GM19463 (cell line): ENCODE results near the gene NEK11.
A peak's percentile ranks its signal among the peaks of the same experiment; 100 is the strongest.
"Not testable (repeated sequence)": the region's sequence is repeated elsewhere in the genome, so short reads cannot be mapped to it uniquely, and the experiment has no call there.

Experiments used
- ATAC-seq: cut with Tn5 transposase; IDR thresholded peaks from one replicate; pipeline ENCODE4 v1.9.1; 2021; ENCODE audit warnings: mild to moderate bottlenecking, moderate library complexity; ENCODE audit not compliant: unreplicated experiment

NEK11 gene

DNA sequence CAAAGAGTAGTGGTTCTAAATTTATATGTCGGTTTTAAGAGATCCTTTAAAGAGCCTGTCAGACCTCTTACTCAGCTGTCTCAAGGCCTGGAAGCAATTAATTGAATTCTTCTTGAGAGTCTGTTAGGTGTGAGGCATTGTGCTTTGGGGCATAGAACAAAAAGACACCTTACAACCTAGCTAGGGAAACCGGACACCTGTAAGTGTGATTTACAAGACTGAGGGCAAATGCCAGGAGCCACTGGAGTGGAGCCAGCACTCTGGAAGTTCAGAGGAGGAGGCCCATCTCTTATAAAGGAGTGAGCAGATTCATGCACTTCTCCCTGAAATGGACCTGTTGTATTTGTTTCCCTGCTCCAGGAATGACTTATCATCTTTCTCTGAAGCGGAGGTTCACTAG lies 257.2 kb downstream of the NEK11 start:
- no peak for ATAC-seq

- no peak for ATAC-seq
Measured at GRCh38 chr3:131284302-131284701, 257.6 kb downstream of the NEK11 start.

GRCh38 chr3:131285456-131285855 lies 258.8 kb downstream of the NEK11 start:
- no peak for ATAC-seq

GRCh38 chr3:131299836-131300235 lies 273.2 kb downstream of the NEK11 start:
- no peak for ATAC-seq

DNA sequence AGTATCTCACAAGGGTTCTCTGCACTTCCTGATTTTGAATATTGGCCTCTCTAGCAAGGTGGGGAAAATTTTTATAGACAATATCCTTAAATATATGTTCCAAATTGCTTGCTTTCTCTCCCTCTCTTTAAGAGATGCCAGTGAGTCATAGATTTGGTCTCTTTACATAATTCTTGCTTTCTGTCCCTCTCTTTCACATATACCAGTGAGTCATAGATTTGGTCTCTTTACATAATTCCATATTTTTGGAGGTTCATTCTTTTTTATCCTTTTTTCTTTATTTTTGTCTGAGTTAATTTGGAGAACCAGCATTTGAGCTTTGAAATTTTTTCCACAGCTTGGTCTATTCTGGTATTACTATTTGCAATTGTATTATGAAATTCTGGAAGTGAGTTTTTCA lies 277.2 kb downstream of the NEK11 start:
- ATAC-seq = no peak

GRCh38 chr3:131304890-131305289 lies 278.2 kb downstream of the NEK11 start:
- ATAC-seq = no peak

GRCh38 chr3:131306242-131306641 lies 279.6 kb downstream of the NEK11 start:
- no peak for ATAC-seq

DNA sequence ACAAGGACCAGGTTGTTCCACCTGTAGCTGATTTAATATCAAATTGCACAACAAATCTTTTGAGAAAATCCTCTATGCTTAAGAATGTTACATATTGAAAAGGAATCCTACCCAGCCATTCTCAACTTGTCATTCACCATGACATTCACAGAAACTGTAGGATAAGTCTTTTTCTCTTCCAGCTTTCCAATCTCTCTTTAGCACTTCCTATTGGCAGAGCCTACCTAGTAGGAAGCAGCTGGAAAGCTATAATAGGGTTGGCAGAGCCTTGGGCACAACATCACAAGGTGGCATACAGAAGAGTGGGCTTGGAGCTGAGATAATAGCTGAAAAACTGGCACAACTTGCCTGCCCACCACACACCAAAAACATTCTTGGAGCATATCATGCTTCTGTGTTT lies 287.6 kb downstream of the NEK11 start:
- no peak for ATAC-seq

- ATAC-seq = no peak
Measured at GRCh38 chr3:131315162-131315561, 288.5 kb downstream of the NEK11 start.

DNA sequence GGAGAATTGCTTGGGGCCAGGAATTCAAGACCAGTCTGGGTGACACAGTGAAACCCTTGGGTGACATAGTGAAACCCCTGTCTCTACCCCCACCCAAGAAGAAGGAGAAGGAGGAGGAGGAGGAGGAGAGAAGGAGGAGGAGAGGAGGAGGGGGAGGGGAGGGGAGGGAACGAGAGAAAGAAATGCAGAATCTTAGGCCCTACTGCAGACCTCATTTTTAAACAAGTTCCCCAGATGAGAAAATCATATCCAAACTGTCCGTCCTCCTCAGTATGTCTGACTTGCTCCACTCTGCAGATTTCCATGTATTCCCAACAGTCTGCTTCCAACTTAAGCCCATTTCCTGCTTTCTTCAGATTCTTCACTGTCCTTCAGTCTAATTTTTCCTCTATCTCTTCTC lies 291.0 kb downstream of the NEK11 start:
- ATAC-seq = no peak

- ATAC-seq = no peak
Measured at GRCh38 chr3:131323014-131323413, 296.3 kb downstream of the NEK11 start.

DNA sequence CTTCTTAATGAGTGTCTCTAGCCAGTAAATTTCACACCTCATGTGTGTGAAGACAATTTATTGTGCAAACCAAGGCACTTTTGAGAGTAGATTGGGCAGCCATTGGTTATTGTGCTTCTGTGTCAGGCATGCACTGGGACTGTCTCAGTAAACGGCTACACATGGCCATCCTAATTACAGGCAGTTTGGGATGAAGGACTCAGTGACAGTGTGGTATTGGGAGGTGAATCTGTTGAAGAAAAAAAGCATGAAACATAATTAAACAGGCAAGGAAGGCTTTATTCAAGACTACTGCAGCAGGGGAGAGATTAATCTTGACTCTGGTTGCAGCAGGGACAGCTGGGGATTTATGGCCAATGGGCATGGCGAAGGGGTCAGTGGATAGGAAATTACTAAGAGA lies 297.1 kb downstream of the NEK11 start:
- ATAC-seq = no peak

DNA sequence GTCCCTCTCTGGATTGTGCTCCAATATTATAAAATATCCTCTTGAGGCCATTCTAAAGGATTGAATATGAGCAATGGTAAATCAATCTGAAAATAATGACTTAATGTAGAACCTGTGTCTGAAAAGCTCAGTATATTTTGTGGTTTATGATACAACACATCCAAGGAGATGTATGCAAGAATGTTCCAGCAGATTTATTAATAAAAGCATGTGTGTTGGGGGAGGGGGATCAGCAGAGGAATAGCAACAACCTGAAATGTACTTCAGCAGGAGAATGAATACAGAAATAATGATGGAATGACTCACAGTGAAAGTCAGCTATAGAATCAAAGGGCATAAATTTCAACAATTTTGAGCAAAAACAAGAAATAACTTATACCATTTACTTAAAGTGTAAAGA lies 298.2 kb downstream of the NEK11 start:
- ATAC-seq = no peak

DNA sequence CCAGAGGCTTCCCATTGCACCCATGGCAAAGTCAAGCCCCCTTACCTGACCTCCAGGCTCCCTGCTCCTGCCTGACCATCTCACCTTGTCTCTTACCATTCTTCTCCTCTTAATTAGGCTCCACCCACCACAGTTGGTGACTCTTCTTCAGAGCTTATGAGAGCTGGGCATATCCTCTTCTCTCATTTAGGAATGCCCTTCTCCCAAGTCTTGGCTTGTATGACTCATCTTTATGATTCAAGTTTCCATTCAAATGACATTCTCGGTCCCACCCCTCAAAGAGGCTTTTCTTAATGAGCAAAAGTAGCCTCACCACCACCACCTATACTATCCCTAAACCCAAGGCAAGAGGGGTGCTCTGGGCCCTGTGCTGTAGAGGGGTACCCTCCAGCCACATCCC lies 299.6 kb downstream of the NEK11 start:
- no peak for ATAC-seq

GRCh38 chr3:131328721-131329120 lies 302.0 kb downstream of the NEK11 start:
- no peak for ATAC-seq

- ATAC-seq = peak; percentile 80
Measured at GRCh38 chr3:131329774-131330173, 303.1 kb downstream of the NEK11 start.

GRCh38 chr3:131331456-131332085 lies 304.9 kb downstream of the NEK11 start:
- ATAC-seq = not testable (repeated sequence)

- no peak for ATAC-seq
Measured at GRCh38 chr3:131338948-131339640, 312.4 kb downstream of the NEK11 start.

DNA sequence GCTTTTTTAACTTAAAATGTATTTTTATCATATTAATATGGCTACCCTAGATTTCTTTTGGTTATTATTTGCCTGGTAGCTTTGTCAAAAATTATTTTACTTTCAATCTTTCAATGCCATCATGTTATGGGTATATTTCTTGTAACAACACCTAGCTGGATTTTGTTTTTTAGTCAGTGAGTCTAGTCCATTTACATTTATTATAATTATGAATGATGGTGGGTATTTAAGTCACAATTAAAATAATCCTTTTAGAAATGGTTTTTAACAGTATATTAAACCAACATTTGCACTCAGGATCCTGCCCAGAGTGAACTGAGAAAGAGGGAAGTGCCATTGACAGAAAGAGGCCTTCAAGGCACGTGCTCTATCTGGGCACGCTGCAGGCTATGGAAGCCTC lies 315.1 kb downstream of the NEK11 start:
- ATAC-seq = no peak

DNA sequence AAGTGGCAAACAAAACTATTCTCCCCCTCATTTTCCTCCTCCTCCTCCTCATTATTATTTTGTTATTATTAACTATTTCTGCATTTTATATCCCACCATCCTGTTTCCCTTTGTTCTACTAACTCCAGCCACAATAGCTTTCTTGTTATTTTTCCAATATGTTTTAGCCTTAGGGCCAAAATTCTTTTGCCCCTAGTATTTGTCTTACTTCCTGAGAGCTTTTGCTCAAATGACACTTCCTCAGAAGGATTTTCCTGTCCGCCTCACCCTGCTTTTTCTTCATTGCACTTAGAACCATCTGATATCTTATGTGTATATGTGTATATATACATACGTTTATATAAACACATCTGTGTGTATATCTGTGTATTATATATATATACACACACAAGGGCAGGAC lies 322.2 kb downstream of the NEK11 start:
- ATAC-seq = no peak

GRCh38 chr3:131349454-131349853 lies 322.8 kb downstream of the NEK11 start:
- ATAC-seq = no peak

GRCh38 chr3:131349946-131350347 lies 323.3 kb downstream of the NEK11 start:
- no peak for ATAC-seq

- no peak for ATAC-seq
Measured at GRCh38 chr3:131350506-131350905, 323.8 kb downstream of the NEK11 start.
